A549 (cell line): ENCODE results near the gene KCNH3. TPM values are rescaled to one million over a fixed set of nuclear protein-coding genes. Genes with fewer than 3 reads are reported as not detected.

Experiments used
- ATAC-seq, 2 experiments: fragments of 200-7000 bp in 1 of 2; fragments of >200 bp in 1 of 2; cut with Nextera tagmentation in 1 of 2; cut with Tn5 transposase in 1 of 2; 3 replicates each; pipeline versions ENCODE4 v1.8.0 to v1.9.1; 2018 to 2020; ENCODE audit warnings: mild to moderate bottlenecking in 1 of 2, moderate library complexity in 1 of 2
- CTCF ChIA-PET: fragments of 300-600 bp; sonication (Branson Sonifier 250); formaldehyde crosslinking; extraction: SDS; loops from one replicate; lab custom pipeline; 2021; ENCODE audit warnings: antibody characterized with exemption, inconsistent platforms; lab: Yijun Ruan, JAX
- POLR2A ChIA-PET: fragments of 350-600 bp; formaldehyde crosslinking; extraction: SDS; loops from one replicate; lab custom pipeline; 2021; ENCODE audit warnings: antibody characterized with exemption, inconsistent platforms; lab: Yijun Ruan, JAX
- DNase-seq, 2 experiments: peaks; one replicate each; pipeline versions ENCODE4 v3.0.0 to v3.0.0-alpha.2; 2011 to 2016; ENCODE audit warnings: low read depth in 1 of 2, low spot score in 1 of 2
- FAIRE-seq: peaks from 2 replicates; lab custom pipeline; 2011; peaks lifted over from hg19 to GRCh38; lab: Jason Lieb, UNC
- H3K27ac ChIP-seq, 2 experiments: fragments of >200 bp; sonication (Bioruptor Twin); formaldehyde crosslinking; 3 replicates each; pipeline ENCODE4 v1.5.1; 2016 to 2017
- H3K4me1 ChIP-seq: fragments of >200 bp; sonication (Bioruptor Twin); formaldehyde crosslinking; 3 replicates; pipeline ENCODE4 v1.6.1; 2016
- H3K4me2 ChIP-seq: fragments of >200 bp; sonication (Bioruptor Twin); formaldehyde crosslinking; 3 replicates; pipeline ENCODE4 v1.6.1; 2016
- H3K4me3 ChIP-seq: fragments of >200 bp; sonication (Bioruptor Twin); formaldehyde crosslinking; 3 replicates; pipeline ENCODE4 v1.5.1; 2016
- H3K9me3 ChIP-seq: fragments of >200 bp; sonication (Bioruptor Twin); formaldehyde crosslinking; 3 replicates; pipeline ENCODE4 v1.6.1; 2016
- BHLHE40 ChIP-seq: IDR thresholded peaks from 2 replicates; pipeline ENCODE4 v1.6.1; 2012; ENCODE audit warnings: low read depth, low read length, inconsistent platforms
- CEBPB ChIP-seq, 2 experiments: fragments of >200 bp in 1 of 2; sonication (Bioruptor Twin) in 1 of 2; formaldehyde crosslinking in 1 of 2; IDR thresholded peaks; 2 replicates each; pipeline ENCODE4 v1.6.1; 2012 to 2016
- FOSB ChIP-seq: fragments of 250-450 bp; sonication (Bioruptor Pico); IDR thresholded peaks from 2 replicates; pipeline ENCODE4 v1.5.0; 2020; ENCODE audit warnings: mild to moderate bottlenecking, moderate library complexity
- GATA3 ChIP-seq: IDR thresholded peaks from 2 replicates; pipeline ENCODE4 v1.6.1; 2012; ENCODE audit warnings: borderline replicate concordance
- HDAC2 ChIP-seq: fragments of 200-600 bp; sonication (generic); IDR thresholded peaks from 2 replicates; pipeline ENCODE4 v1.6.1; 2016
- HMGXB4 ChIP-seq: fragments of 250-450 bp; sonication (Bioruptor Pico); IDR thresholded peaks from 2 replicates; pipeline ENCODE4 v1.5.0; 2021; ENCODE audit warnings: mild to moderate bottlenecking, moderate library complexity, borderline replicate concordance
- HOXB13 ChIP-seq: fragments of 250-450 bp; sonication (Bioruptor Pico); IDR thresholded peaks from 2 replicates; pipeline ENCODE4 v1.5.0; 2020; ENCODE audit warnings: low read depth, mild to moderate bottlenecking, moderate library complexity
- HOXB5 ChIP-seq: fragments of 250-450 bp; sonication (Bioruptor Pico); IDR thresholded peaks from 2 replicates; pipeline ENCODE4 v1.5.0; 2020; ENCODE audit warnings: mild to moderate bottlenecking, moderate library complexity
- JUN ChIP-seq, 2 experiments: fragments of >200 bp; sonication (Bioruptor Twin); formaldehyde crosslinking; IDR thresholded peaks; 2 replicates in 1 of 2; 3 replicates in 1 of 2; pipeline ENCODE4 v1.6.1; 2016 to 2017
- JUNB ChIP-seq: fragments of >200 bp; sonication (Bioruptor Twin); formaldehyde crosslinking; IDR thresholded peaks from 2 replicates; pipeline ENCODE4 v1.6.1; 2016
- MYC ChIP-seq: IDR thresholded peaks from 2 replicates; pipeline ENCODE4 v1.6.1; 2012; ENCODE audit warnings: mild to moderate bottlenecking, inconsistent platforms, low read length, improper control_type of control experiment, borderline replicate concordance
- NPAS2 ChIP-seq: fragments of 250-450 bp; sonication (Bioruptor Pico); IDR thresholded peaks from 2 replicates; pipeline ENCODE4 v1.8.0; 2022; ENCODE audit warnings: mild to moderate bottlenecking, moderate library complexity, borderline replicate concordance
- POLR2AphosphoS2 ChIP-seq: conservative IDR thresholded peaks from 2 replicates; pipeline ENCODE4 v1.6.1; 2012; ENCODE audit warnings: low read length, improper control_type of control experiment, inconsistent platforms
- RARB ChIP-seq: fragments of 250-450 bp; sonication (Bioruptor Pico); IDR thresholded peaks from 2 replicates; pipeline ENCODE4 v1.8.0; 2021; ENCODE audit warnings: mild to moderate bottlenecking, moderate library complexity
- RNF2 ChIP-seq: fragments of 200-600 bp; sonication (generic); IDR thresholded peaks from 2 replicates; pipeline ENCODE4 v1.6.1; 2016; ENCODE audit warnings: low read depth, mild to moderate bottlenecking, antibody characterized with exemption, moderate library complexity, borderline replicate concordance
- TP53 ChIP-seq: fragments of 250-450 bp; sonication (Bioruptor Pico); IDR thresholded peaks from 2 replicates; pipeline ENCODE4 v1.5.0; 2021; ENCODE audit warnings: mild to moderate bottlenecking, moderate library complexity
- ZC3H11A ChIP-seq: fragments of 450-650 bp; IDR thresholded peaks from 2 replicates; pipeline ENCODE4 v1.6.1; 2014; ENCODE audit warnings: antibody characterized with exemption, mild to moderate bottlenecking
- ZNF302 ChIP-seq: fragments of 250-450 bp; sonication (Bioruptor Pico); IDR thresholded peaks from 2 replicates; pipeline ENCODE4 v1.9.0; 2021; ENCODE audit warnings: inconsistent platforms, mild to moderate bottlenecking, moderate library complexity
- ZSCAN20 ChIP-seq: fragments of 250-450 bp; sonication (Bioruptor Pico); IDR thresholded peaks from 2 replicates; pipeline ENCODE4 v1.8.0; 2022; ENCODE audit warnings: mild to moderate bottlenecking, moderate library complexity
- WGBS: methylation state at CpG from one replicate; pipeline ENCODE4 v1.1.6; 2017; ENCODE audit errors: missing lambda C conversion rate; 5-methylcytosine and 5-hydroxymethylcytosine counted together
- polyA plus RNA-seq, 4 experiments: library from polyadenylated mRNA; depleted of rRNA in 3 of 4; stranded (reverse); fragments of >200 nt; fragmentation: RNase III in 1 of 4; extraction: RNeasy Plus Mini Kit Qiagen cat#74134 plus additional on column Dnase treatment in 1 of 4; gene quantifications; 2 replicates in 3 of 4; 3 replicates in 1 of 4; pipeline ENCODE4 v1.2.3, GENCODE V29; 2011 to 2017
- TF ChIP-seq, protein P1 (sequence below): fragments of >200 bp; sonication (Bioruptor Twin); formaldehyde crosslinking; IDR thresholded peaks from 2 replicates; pipeline ENCODE4 v1.6.1; 2016
- TF ChIP-seq, protein P2 (sequence below): fragments of >200 bp; sonication (Bioruptor Twin); formaldehyde crosslinking; IDR thresholded peaks from 3 replicates; pipeline ENCODE4 v1.5.1; 2016

Gene KCNH3
- polyA plus RNA-seq, 2 of the 4 experiments (the other 2 are of a cell fraction): 1.0 to 2.2 TPM

GRCh38 chr12:49568442-49569162, 29.8 kb downstream of the KCNH3 start (continued):
- TF ChIP-seq POLR2AphosphoS2 (no peak), MYC (no peak)

DNA sequence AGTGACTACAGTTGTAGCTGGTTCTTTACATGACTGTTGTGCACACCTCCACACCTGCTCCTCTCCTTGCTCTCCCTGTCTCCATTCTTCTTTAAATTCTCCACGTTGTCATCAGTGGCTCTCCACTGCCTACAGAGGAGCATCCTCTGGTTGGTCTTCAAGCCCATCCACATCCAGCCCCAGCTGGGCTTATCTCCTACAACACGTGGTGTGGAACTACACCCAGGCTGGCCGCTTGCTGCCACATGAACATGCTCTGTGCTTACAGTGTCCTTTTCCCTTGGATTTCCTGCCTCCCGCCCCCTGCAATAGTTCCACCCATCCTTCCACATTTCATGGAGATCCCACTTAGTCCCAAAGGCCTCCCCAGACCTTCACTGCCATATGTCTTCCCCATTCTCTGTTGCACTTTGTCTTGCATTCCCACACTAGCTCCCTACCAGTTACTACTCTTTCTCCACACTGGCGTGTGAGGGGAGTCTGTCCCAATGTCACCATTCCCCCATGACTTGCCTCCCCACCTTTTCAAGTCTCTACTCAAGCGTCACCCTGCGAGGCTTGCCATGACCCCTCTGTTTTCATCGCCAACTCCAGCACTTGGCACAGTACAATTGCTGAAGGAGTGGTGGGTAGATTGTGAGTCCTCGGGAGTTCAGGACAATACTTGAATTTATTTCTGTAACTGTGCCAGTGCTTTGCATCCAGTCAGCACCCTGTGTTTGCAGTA, 38.9 kb downstream of the KCNH3 start:
- DNase-seq (no peak), ATAC-seq (no peak), FAIRE-seq (no peak)
- Histone ChIP-seq H3K4me3 (no peak overlapping the region), H3K27ac (no peak overlapping the region), H3K4me1 (peaks cover 9% of the 10 kb centered on the region; the same call in 2 of the 3 replicates), H3K4me2 (no peak overlapping the region), H3K9me3 (no peaks in the 10 kb centered on the region)
- 84% methylated on average over 9 of the region's 9 CpGs for WGBS
- no peak for TF ChIP-seq GATA3
- TF ChIP-seq CEBPB (IDR thresholded peaks at IDR 0.05): no peak
- TF ChIP-seq ZNF302 (CRISPR knock-in tag): no peak
- no peak for TF ChIP-seq ZSCAN20
- TF ChIP-seq BHLHE40: no peak
- TF ChIP-seq FOSB (CRISPR knock-in tag): no peak
- TF ChIP-seq NPAS2 (CRISPR knock-in tag): no peak
- TF ChIP-seq HDAC2: no peak
- TF ChIP-seq RNF2: no peak
- no peak for TF ChIP-seq JUN (IDR thresholded peaks at IDR 0.05)
- no peak for TF ChIP-seq TP53
- TF ChIP-seq ZC3H11A: no peak
- no peak for TF ChIP-seq HOXB5 (CRISPR knock-in tag)
- no peak for TF ChIP-seq JUNB
- CTCF ChIA-PET: interaction anchor here (0.8 to 10.3 kb wide), 12 partner anchors 7 to 288 kb away, joined by 3 to 111 read pairs (median 4); partner anchors contain the start of gene DNAJC22
- POLR2A ChIA-PET: no interaction called here

- CTCF ChIA-PET: interaction anchor here (0.6 to 10.3 kb wide), 15 partner anchors 8 to 1563 kb away, joined by 3 to 111 read pairs (median 6); no protein-coding TSS in a partner anchor
- 87% methylated on average over 13 of the region's 13 CpGs for WGBS
- FAIRE-seq: no peak
Measured at GRCh38 chr12:49578471-49579112, 39.8 kb downstream of the KCNH3 start.

More at GRCh38 chr12:49578471-49579112, 39.8 kb downstream of the KCNH3 start:
- peaks cover 16% of the 10 kb centered on the region; the same call in 2 of the 3 replicates for H3K4me1 ChIP-seq
- H3K9me3 ChIP-seq: no peaks in the 10 kb centered on the region
- TF ChIP-seq HOXB13 (CRISPR knock-in tag) (no peak), HMGXB4 (CRISPR knock-in tag) (no peak), CEBPB (IDR thresholded peaks at IDR 0.05) (no peak), RARB (CRISPR knock-in tag) (no peak)
- TF ChIP-seq, protein P1, sequence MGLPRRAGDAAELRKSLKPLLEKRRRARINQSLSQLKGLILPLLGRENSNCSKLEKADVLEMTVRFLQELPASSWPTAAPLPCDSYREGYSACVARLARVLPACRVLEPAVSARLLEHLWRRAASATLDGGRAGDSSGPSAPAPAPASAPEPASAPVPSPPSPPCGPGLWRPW: no peak
- TF ChIP-seq, protein P2, sequence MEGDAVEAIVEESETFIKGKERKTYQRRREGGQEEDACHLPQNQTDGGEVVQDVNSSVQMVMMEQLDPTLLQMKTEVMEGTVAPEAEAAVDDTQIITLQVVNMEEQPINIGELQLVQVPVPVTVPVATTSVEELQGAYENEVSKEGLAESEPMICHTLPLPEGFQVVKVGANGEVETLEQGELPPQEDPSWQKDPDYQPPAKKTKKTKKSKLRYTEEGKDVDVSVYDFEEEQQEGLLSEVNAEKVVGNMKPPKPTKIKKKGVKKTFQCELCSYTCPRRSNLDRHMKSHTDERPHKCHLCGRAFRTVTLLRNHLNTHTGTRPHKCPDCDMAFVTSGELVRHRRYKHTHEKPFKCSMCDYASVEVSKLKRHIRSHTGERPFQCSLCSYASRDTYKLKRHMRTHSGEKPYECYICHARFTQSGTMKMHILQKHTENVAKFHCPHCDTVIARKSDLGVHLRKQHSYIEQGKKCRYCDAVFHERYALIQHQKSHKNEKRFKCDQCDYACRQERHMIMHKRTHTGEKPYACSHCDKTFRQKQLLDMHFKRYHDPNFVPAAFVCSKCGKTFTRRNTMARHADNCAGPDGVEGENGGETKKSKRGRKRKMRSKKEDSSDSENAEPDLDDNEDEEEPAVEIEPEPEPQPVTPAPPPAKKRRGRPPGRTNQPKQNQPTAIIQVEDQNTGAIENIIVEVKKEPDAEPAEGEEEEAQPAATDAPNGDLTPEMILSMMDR: no peak
- ATAC-seq (no peak), DNase-seq (no peak)
- no peak overlapping the region for H3K27ac ChIP-seq
- POLR2A ChIA-PET: interaction anchor here (0.6 kb wide), 1 partner anchor 1661 kb away, joined by 3 read pairs; no protein-coding TSS in a partner anchor
- H3K4me2 ChIP-seq: no peak overlapping the region
- no peak overlapping the region for H3K4me3 ChIP-seq
